ENCODE data around the gene CAPN12. TPM values are rescaled to one million over a fixed set of nuclear protein-coding genes. Genes with fewer than 3 reads are reported as not detected.

The CAPN12 gene
- polyA plus RNA-seq, 1 of the 3 experiments (the other 2 are of a cell fraction) = 3.0 TPM

DNA sequence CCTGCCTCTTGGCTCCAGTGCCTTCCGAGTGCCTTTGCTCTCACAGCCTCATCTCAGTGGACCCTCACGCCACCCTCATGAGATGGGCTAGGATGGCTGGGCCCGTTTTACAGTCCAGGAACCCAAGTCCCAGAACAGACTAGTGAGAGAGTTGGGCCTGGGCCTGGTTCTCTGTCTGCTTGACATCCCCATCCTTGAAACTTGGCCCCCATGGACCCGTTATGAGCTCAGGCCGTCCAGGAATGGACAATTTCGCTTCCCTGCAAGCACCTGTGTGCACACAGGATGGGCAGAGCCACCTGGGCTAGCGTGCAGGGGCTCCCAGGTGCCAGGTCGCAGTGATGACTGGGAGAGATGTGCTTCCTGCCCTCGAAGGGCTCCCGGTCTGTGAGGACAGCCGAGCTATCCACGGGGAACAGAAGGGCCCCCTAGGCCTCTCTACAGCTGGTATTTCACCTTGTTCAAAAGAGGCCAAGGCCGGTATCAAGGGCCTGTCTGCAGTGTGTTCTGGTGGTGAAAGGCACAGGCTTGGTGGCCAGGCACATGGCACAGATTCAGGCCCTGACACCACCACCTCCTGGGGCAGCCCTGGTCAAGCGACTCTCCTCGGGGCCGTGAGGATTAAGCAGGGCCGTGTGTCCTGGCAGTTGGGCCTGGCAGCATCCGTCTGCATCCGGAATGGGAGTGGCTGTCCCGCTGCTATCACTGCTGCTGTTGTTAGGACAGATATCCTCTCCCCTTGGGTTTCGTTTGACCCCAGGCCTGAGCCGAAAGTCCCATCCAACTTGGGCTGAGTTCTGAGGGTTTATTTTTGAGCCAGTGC is 38.9 kb downstream of the CAPN12 start:
- CTCF ChIA-PET = interaction anchor here (0.8 to 1.1 kb wide), 2 partner anchors 9 to 14 kb away, joined by 3 read pairs; no protein-coding TSS in a partner anchor
- H3K27ac ChIP-seq (ENCODE audit: low read depth in 2 of 2, low read length in 1 of 2) = no peak overlapping the region; a peak in 1 of 4 replicates

DNA sequence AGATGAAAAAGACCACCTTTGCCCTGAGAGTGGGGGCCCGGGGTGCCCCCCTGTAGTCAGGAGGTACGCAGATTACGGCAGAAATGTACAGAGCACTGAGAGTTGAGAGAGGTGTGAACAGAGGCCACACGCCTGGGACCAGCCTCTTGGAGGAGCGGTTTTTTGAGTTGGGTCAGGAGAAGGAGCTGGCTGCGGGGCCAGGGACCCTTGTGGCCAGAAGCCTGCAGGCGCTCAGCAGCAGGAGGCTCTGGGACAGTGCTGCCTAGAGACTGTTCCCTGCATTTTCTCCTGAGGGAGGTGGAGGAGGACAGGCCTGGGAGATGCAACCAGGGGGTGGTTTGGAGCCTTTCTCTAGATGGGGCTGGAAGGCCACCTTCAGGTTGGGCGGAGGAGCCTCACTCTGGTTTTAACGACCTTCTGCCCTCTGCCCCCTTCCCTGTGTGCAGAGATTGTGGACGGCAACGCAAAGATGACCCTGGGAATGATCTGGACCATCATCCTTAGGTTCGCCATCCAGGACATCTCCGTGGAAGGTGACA is 39.7 kb downstream of the CAPN12 start:
- no peak overlapping the region for H3K27ac ChIP-seq (ENCODE audit: low read depth in 2 of 2, low read length in 1 of 2)
- H3K4me2 ChIP-seq = no peak overlapping the region
- 90% methylated on average over 13 of the region's 13 CpGs for WGBS (ENCODE audit: low lambda C conversion rate)
- no peak overlapping the region for H3K9ac ChIP-seq
- no peak for DNase-seq
- H3K9me2 ChIP-seq = no peaks in the 10 kb centered on the region
- no peaks in the 10 kb centered on the region for H3K27me3 ChIP-seq (ENCODE audit: insufficient read depth)
- peaks cover 0 to 6% of the 10 kb centered on the region in 2 experiments; a peak in 2 of 4 replicates for H3K4me1 ChIP-seq (ENCODE audit: control insufficient read depth in 1 of 2, insufficient read depth in 2 of 2, low read depth in 1 of 2, low read length in 1 of 2)
- H2AFZ ChIP-seq (ENCODE audit: low read depth) = no peak overlapping the region
- H3K36me3 ChIP-seq (replicated peaks in 1 of 2; ENCODE audit: control insufficient read depth in 1 of 2, insufficient read depth in 2 of 2, low read length in 1 of 2) = peaks cover 37 to 85% of the 10 kb centered on the region in 2 experiments
- ChIA-PET CTCF (interaction anchor here (1.1 kb wide), 1 partner anchor 10 kb away, joined by 3 read pairs; no protein-coding TSS in a partner anchor), POLR2A (no interaction called here)
- peaks cover 6% of the 10 kb centered on the region for H3F3A ChIP-seq (replicated peaks; ENCODE audit: insufficient read depth)
- H3K79me2 ChIP-seq (ENCODE audit: insufficient read depth) = peaks cover 100% of the 10 kb centered on the region
- H3K9me3 ChIP-seq = no peaks in the 10 kb centered on the region
- TF ChIP-seq NFIC (IDR thresholded peaks at IDR 0.05; ENCODE audit: borderline replicate concordance) (no peak), RAD21 (IDR thresholded peaks at IDR 0.05; ENCODE audit: low read length) (no peak), RFX5 (IDR thresholded peaks at IDR 0.05; ENCODE audit: low read length) (no peak)
- TF ChIP-seq, protein P1, sequence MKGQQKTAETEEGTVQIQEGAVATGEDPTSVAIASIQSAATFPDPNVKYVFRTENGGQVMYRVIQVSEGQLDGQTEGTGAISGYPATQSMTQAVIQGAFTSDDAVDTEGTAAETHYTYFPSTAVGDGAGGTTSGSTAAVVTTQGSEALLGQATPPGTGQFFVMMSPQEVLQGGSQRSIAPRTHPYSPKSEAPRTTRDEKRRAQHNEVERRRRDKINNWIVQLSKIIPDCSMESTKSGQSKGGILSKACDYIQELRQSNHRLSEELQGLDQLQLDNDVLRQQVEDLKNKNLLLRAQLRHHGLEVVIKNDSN (IDR thresholded peaks at IDR 0.05; ENCODE audit: borderline replicate concordance, low read depth) = no peak
- peaks cover 36% of the 10 kb centered on the region for H4K20me1 ChIP-seq (ENCODE audit: insufficient read depth)
- H3K4me3 ChIP-seq (ENCODE audit: low read depth in 2 of 2, low read length in 1 of 2) = no peak overlapping the region

More for the DNA sequence above, 38.9 kb downstream of the CAPN12 start:
- Histone ChIP-seq H3K27me3 (ENCODE audit: insufficient read depth) (no peaks in the 10 kb centered on the region), H4K20me1 (ENCODE audit: insufficient read depth) (peaks cover 30% of the 10 kb centered on the region; the same call in 1 of the 2 replicates), H3K9me2 (no peaks in the 10 kb centered on the region), H3K9me3 (no peaks in the 10 kb centered on the region), H3K36me3 (replicated peaks in 1 of 2; ENCODE audit: control insufficient read depth in 1 of 2, insufficient read depth in 2 of 2, low read length in 1 of 2) (peaks cover 44 to 88% of the 10 kb centered on the region in 2 experiments), H2AFZ (ENCODE audit: low read depth) (no peak overlapping the region), H3K9ac (no peak overlapping the region), H3K4me2 (no peak overlapping the region), H3F3A (replicated peaks; ENCODE audit: insufficient read depth) (peaks cover 9% of the 10 kb centered on the region), H3K79me2 (ENCODE audit: insufficient read depth) (peaks cover 97% of the 10 kb centered on the region), H3K4me1 (ENCODE audit: control insufficient read depth in 1 of 2, insufficient read depth in 2 of 2, low read depth in 1 of 2, low read length in 1 of 2) (peaks cover 0 to 6% of the 10 kb centered on the region in 2 experiments; a peak in 2 of 4 replicates), H3K4me3 (ENCODE audit: low read depth in 2 of 2, low read length in 1 of 2) (no peak overlapping the region)
- POLR2A ChIA-PET = no interaction called here
- WGBS (ENCODE audit: low lambda C conversion rate) = 92% methylated on average over 15 of the region's 22 CpGs
- TF ChIP-seq ELF1 (IDR thresholded peaks at IDR 0.05) = no peak
- TF ChIP-seq RAD21 (IDR thresholded peaks at IDR 0.05; ENCODE audit: low read length) = no peak
- no peak for TF ChIP-seq MEF2A (IDR thresholded peaks at IDR 0.05; ENCODE audit: borderline replicate concordance, low read depth)
- no peak for TF ChIP-seq MXI1 (IDR thresholded peaks at IDR 0.05; ENCODE audit: low read depth, low read length)
- TF ChIP-seq POLR2AphosphoS5 (IDR thresholded peaks at IDR 0.05; ENCODE audit: low read depth, low read length) = no peak; the same call in 1 of the 2 replicates
- TF ChIP-seq, protein P2, sequence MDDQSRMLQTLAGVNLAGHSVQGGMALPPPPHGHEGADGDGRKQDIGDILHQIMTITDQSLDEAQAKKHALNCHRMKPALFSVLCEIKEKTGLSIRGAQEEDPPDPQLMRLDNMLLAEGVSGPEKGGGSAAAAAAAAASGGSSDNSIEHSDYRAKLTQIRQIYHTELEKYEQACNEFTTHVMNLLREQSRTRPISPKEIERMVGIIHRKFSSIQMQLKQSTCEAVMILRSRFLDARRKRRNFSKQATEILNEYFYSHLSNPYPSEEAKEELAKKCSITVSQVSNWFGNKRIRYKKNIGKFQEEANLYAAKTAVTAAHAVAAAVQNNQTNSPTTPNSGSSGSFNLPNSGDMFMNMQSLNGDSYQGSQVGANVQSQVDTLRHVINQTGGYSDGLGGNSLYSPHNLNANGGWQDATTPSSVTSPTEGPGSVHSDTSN (IDR thresholded peaks at IDR 0.05) = no peak
- no peak for TF ChIP-seq YY1 (IDR thresholded peaks at IDR 0.05; ENCODE audit: low read depth)
- TF ChIP-seq, protein P1 (IDR thresholded peaks at IDR 0.05; ENCODE audit: borderline replicate concordance, low read depth) = no peak
- TF ChIP-seq TEAD4 (IDR thresholded peaks at IDR 0.05; ENCODE audit: borderline replicate concordance, insufficient read depth) = no peak
- TF ChIP-seq CHD2 (IDR thresholded peaks at IDR 0.05; ENCODE audit: low read length, partially characterized antibody) = no peak
- no peak for TF ChIP-seq EP300 (IDR thresholded peaks at IDR 0.05; ENCODE audit: borderline replicate concordance in 1 of 2, low read depth in 1 of 2, low read length in 1 of 2)
- DNase-seq = no peak
